Cardiac fibroblast (primary cell): ENCODE measurements around the gene IFT81.

Experiments
- DNase-seq, 2 donors: peaks; one replicate each; pipeline versions ENCODE4 v3.0.0 to v3.0.0-alpha.2; 2010; ENCODE audit warnings: low read depth in 2 of 2
- H3K4me3 ChIP-seq, 2 donors: replicated peaks in 1 of 2; 1 replicate in 1 of 2; 2 replicates in 1 of 2; pipeline ENCODE4 v1.5.1; 2011; ENCODE audit warnings: low read depth in 2 of 2, low read length in 2 of 2, mild to moderate bottlenecking in 2 of 2, moderate library complexity in 1 of 2
- TF ChIP-seq, protein P1 (sequence below): IDR thresholded peaks from one replicate; pipeline ENCODE4 v1.5.1; 2011; ENCODE audit warnings: low read depth, mild to moderate bottlenecking, low read length, inconsistent platforms

The IFT81 gene

DNA sequence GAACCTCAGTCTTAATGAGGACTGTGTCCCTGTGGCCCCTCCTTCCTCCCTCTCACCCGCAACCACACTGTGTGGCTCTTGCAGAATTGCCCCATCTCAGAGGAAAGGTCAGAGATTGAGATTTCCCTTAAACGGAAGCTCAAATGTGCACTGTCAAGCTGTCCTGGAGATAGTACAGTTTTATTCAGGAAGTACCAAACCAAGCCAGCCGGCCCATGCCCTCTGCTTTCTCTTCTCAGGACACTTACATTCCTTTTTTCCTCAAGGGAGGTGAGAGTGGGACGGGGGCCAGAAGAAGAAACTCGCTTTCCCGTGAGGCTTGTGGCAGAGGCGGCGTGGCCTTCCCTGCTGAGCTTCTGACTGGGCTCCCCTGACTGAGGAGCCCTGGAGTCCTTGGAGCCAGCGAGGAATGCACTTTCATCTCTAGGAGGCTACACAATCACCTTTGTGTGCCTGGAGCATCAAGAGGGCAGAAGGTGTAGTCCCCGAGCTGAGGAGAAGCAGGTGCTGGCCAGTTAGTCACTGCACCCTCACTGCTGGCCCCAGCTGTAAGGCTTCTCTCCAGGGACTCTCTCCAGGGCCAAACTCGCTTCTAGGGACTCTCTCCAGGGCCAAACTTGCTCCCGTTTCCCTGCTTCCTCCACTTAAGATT lies 132.7 kb downstream of the IFT81 start:
- TF ChIP-seq, protein P1, sequence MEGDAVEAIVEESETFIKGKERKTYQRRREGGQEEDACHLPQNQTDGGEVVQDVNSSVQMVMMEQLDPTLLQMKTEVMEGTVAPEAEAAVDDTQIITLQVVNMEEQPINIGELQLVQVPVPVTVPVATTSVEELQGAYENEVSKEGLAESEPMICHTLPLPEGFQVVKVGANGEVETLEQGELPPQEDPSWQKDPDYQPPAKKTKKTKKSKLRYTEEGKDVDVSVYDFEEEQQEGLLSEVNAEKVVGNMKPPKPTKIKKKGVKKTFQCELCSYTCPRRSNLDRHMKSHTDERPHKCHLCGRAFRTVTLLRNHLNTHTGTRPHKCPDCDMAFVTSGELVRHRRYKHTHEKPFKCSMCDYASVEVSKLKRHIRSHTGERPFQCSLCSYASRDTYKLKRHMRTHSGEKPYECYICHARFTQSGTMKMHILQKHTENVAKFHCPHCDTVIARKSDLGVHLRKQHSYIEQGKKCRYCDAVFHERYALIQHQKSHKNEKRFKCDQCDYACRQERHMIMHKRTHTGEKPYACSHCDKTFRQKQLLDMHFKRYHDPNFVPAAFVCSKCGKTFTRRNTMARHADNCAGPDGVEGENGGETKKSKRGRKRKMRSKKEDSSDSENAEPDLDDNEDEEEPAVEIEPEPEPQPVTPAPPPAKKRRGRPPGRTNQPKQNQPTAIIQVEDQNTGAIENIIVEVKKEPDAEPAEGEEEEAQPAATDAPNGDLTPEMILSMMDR = no peak
- DNase-seq = peak; percentile 71 to 85
- H3K4me3 ChIP-seq = no peak overlapping the region

DNA sequence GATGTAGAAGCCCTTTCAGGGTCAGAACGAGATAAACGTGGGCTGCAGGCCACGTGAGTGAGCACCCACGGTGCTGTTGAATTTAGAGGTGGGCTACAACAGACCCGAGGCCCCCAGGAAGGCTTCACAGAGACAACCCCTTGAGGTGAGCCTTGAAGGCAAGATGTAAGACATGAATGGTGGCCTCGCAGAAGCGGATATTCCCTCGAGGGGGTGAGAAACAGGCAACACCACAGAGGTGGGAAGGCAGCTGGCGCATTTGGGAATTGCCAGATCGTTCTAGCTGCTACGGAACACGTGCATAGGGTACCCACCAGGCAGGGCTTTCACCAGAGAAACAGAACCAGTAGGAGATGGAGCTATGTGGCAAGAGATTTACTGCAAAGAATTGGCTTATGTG lies 134.3 kb downstream of the IFT81 start:
- TF ChIP-seq, protein P1 = no peak
- H3K4me3 ChIP-seq = no peak overlapping the region
- no peak for DNase-seq

DNA sequence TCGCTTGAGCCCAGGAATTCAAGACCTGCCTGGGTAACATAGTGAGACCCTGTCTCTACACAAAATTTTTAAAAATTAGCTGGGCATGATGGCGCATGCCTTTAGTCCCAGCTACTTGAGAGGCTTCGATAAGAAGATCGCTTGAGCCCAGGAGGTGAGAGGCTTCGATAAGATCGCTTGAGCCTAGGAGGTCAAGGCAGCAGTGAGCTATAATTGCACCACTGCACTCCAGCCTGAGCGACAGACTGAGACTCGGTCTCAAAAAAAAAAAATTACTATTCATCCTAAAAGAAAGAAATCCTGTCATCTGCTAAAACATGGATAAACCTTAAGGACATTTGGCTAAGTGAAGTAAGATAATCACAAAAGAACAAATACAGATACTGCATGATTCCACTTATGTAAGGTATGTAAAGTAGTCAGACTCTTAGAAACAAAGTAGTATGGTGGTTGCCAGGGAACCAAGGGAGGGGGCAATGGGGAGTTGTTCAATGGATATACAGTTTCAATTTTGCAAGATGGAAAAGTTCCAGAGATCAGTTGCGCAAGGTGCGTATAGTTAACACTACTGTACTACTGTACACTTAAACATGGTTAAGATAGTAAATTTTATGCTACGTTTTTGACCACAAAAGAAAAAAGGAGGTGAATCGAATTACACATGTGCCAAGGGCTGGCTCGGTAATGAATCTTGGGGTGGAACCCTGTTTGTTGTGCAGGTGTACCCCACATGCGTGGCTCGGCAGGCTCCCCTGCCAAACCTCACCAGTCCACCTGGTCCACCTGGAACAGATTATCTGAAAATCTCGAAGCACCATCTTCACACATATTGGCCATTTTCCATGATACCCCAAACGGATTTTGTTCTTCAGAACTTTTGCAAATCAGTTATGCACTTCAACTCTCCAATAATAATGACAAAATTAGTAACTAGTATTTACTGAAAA lies 138.6 kb downstream of the IFT81 start:
- TF ChIP-seq, protein P1 = no peak
- DNase-seq = no peak
- H3K4me3 ChIP-seq = no peak overlapping the region

DNA sequence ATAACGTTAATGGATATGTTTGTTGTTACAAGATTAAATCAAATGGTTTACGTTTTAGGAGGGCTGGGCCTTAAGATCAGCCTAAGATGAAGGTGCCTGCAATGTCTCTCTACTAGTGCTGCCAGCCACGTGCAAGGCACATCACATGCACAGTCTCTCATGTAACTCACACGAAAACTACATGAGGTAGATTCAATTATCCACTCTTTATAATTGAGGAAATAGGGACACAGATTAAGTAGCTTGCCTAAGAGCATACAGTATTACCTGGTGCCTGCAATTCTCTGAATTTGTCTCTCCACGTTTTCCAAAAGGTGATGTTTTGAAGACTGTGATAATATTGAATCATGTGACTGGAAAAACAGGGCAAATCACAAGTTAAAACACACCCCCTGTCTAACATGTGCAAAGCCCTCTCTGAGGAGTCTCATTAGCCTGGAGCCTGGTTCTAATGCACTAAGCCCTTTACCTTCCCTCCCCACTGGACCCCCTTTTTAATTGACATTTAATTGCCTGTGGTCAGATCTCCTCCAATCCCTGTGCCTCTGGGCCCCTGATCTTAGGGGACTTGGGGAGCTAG lies 142.3 kb downstream of the IFT81 start:
- DNase-seq = peak in 1 of 2 donors; percentile 69
- no peak overlapping the region for H3K4me3 ChIP-seq
- TF ChIP-seq, protein P1 = no peak

DNA sequence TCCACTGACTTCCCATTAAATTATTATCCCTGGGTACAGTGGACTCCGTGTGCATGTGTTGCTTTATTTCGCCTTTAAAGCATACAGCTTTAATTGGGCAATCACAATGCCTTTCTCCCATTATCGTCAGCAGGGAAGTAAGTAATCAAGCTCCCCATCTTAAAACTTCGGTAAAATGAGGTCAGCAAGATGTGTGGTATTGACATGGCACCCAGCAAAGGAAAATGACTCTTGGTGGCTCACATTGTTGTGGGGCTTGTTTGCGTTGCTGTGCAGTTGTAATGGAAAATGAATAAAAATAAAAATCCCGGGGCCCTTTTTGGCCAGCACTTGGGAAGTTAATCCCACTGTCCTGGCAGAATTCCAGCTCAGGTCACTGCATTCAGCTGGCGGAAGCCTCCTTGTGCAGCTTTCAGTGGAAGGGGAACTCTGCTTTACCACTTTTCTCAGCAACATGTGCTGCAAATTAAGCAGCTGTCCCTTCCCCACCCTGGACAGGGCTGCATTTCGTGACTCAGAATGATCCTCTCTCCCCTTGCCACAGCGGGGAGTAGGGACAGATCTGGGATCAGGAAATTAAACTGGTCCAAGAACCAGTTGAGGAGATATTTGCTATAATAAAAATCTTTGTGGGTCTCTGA lies 142.9 kb downstream of the IFT81 start:
- peak; percentile 72 to 88 for DNase-seq
- TF ChIP-seq, protein P1 = no peak
- no peak overlapping the region for H3K4me3 ChIP-seq
